Ecto neural progenitor cell (in vitro differentiated cells): ENCODE measurements around the gene NEO1.

Experiments
- DNase-seq: peaks from one replicate; pipeline ENCODE4 v3.0.0-alpha.2; 2018; ENCODE audit warnings: low spot score

The NEO1 gene

GRCh38 chr15:73313861-73314260 is 261.6 kb downstream of the NEO1 start:
- no peak for DNase-seq

GRCh38 chr15:73317651-73318462 is 265.6 kb downstream of the NEO1 start:
- no peak for DNase-seq

GRCh38 chr15:73318463-73319351 is 266.4 kb downstream of the NEO1 start:
- peak; percentile 78 for DNase-seq

- no peak for DNase-seq
Observed at GRCh38 chr15:73319460-73320245, 267.4 kb downstream of the NEO1 start.

- no peak for DNase-seq
Observed at GRCh38 chr15:73320619-73321180, 268.4 kb downstream of the NEO1 start.

GRCh38 chr15:73321496-73322450 is 269.5 kb downstream of the NEO1 start:
- DNase-seq: no peak

GRCh38 chr15:73322665-73323373 is 270.6 kb downstream of the NEO1 start:
- DNase-seq: no peak

- no peak for DNase-seq
Observed at GRCh38 chr15:73323374-73323955, 271.2 kb downstream of the NEO1 start.

- no peak for DNase-seq
Observed at GRCh38 chr15:73323956-73324355, 271.7 kb downstream of the NEO1 start.

GRCh38 chr15:73324496-73325170 is 272.4 kb downstream of the NEO1 start:
- DNase-seq: no peak

GRCh38 chr15:73325191-73325861 is 273.1 kb downstream of the NEO1 start:
- no peak for DNase-seq

GRCh38 chr15:73326157-73326556 is 273.9 kb downstream of the NEO1 start:
- DNase-seq: no peak

GRCh38 chr15:73328149-73328820 is 276.0 kb downstream of the NEO1 start:
- DNase-seq: no peak

- DNase-seq: no peak
Observed at GRCh38 chr15:73328981-73329380, 276.7 kb downstream of the NEO1 start.

- no peak for DNase-seq
Observed at GRCh38 chr15:73329501-73330200, 277.4 kb downstream of the NEO1 start.

GRCh38 chr15:73330206-73331051 is 278.2 kb downstream of the NEO1 start:
- no peak for DNase-seq
